Inflammatory macrophage (primary cell): ENCODE results near the gene CPEB3.
"Not testable (repeated sequence)": the region's sequence is repeated elsewhere in the genome, so short reads cannot be mapped to it uniquely, and the experiment has no call there.

Source experiments
- DNase-seq, 2 donors: peaks; one replicate each; pipeline ENCODE4 v3.0.0-alpha.2; 2020 to 2022

Gene CPEB3

DNA sequence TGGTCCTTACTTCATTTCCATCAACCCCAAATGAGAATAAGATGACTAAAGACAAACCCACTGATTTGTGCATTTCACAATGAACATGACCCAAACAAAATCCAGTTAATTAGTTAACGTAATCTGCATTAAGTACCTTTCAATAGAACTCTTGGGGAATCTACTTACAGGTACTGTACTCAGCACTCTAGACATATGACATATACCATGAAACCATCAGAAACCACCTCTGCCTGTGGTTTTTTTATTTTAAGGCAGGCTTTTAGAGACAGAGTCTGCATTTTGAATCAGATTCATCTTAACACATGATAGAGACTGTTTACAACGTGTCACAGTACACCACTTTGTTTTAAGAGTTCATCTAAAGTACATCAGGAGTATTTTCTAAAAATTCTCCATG is 198.9 kb downstream of the CPEB3 start:
- DNase-seq = no peak

DNA sequence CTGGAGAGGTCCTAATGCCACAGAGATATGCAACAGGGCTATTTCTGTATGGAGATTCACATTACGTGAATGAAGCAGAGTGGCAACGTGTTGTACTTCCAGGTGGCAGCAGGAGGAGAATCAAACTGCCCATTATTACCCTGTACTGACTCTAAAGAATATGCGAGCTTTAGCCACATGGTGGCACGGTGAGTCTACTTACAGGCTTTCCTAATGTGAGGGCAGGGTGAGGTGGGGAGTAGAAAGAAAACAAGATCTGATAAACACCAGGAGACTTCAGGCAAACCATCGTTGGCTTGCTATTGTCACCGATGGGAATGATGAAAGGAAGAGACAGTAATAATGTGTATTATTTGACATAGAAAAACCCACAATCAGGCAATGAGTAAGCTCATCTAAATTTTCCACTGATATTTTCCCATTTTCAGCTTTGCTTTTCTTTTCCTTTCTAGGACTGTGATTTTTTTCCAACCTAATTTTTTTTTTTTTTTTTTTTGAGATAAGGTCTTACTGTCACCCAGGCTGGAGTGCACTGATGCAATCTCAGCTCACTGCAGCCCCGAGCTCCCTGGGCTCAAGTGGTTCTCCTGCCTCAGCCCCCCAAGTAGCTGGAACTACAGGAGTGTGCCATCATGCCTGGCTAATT is 203.0 kb downstream of the CPEB3 start:
- DNase-seq = peak; percentile 77 to 81

DNA sequence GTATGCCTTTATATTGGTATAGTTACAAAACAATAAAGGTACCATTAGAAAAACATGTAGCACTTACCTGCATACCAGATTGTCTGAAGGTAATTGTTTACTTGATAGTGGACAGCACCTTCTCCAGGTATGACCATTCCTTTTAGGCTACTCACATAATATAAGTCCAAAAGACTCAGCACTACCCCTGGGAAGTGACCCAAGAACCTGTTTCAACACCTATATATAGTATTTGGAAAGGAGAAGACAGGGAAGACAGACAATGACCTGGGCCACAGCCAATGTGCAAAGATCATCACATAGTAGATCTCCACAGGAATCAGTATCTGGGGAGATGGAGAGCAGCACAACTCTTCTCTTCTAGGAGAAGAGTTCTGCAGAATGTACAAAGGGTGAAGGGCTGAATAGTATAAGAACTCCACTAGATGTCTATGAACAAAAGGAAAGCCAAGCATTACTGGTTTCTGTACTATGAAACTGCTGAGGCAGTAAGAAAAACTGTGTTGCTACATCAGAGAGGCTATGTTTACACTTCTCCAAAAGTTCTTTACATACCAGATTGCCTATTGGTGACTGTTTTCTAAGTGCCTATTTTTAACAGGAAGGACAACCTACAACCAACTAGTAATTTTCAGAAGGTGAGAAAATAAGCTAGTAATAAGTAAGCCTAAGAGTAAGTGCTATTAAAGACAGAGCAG is 208.1 kb downstream of the CPEB3 start:
- peak; percentile 48 to 54 for DNase-seq

DNA sequence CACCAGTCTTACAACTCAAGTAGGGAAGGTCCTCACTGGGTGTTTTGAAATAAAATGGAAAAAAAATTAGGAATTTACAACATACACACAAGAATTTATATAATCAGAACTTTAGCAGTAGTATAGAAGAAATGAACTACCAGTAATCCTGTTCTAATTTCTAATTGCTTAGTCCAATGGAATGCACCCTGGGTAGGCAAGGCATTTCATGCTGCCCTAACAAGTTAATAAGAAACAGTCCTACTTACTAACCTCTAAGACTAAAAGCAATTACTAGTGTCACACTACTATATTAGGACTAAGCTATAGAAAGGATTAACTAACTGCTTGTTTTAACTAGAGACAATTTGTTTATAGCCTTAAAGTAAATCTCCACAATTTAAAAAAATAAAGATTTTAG is 209.2 kb downstream of the CPEB3 start:
- no peak for DNase-seq

DNA sequence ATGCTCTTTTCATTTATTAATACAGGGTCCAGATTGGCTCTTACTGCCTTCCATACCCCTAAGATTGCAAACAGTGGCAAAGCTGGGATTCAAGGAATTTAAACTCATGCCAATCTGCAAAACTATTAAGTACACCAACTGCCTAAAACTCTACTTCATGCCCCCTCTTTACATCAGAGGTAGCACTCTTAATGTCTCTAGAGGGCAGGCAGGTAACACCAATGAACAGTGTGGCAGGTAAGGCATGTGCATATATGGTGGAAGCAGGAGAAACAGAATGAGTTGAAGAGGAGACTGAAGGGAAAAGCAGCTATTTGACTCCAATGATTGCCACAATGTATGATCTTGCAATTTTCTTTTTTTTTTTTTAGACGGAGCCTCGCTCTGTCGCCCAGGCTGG is 210.6 kb downstream of the CPEB3 start:
- no peak for DNase-seq

DNA sequence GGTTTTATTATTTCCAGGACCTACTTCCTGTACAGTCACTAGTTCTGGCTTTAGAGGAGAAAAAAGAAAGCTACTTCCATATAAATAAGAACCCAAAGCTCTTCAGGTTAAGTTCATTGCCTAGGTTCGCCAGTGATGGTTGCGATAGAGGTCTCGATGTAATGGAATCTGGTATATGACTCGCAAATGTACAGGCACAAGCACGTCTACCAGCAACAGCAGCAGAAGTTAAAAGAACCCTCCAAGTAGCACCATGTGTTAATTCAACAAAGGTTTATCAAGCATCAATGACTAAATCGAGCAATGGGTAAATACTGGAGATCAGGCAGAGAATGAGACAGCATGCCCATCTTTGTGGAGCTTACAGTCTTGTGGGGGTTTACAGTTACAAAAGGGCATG is 211.9 kb downstream of the CPEB3 start:
- no peak for DNase-seq

DNA sequence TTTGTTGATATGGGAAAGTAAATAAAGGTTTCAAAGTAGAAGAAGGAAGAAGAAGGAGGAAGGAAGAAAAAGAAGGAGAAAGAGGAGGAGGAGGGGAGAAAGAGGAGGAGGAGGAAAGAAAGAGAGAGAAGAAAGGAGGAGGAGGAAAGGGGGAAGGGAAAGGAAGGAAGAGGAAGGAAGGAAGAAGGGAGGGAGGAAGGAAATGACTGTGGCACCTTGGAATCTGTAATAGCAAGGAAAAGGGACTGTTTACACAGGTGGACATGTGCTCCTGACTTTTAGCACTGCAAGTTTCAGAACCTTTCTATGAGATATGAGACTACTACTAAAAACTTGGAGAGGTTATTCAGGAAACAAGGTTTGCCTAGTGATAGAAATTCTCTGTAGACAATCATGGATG is 214.2 kb downstream of the CPEB3 start:
- DNase-seq = no peak

DNA sequence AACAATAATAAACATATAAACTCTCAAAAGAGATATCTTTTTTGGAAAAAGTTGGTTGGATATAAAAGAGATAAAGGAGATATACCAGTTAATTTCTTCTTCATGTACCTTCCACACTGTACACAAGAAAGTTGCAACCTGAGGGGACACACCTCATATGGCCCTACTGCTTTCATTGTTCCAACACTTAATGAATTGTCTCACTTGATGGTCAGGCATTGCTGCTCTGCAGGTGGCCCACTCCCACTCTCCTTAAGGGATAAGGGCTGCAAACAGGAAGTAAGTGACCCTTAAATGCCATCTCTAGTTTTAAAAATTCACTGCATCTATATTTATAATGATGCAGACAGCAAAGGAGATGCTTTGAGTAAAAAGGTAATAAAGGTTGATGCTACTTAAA is 215.0 kb downstream of the CPEB3 start:
- DNase-seq = no peak

DNA sequence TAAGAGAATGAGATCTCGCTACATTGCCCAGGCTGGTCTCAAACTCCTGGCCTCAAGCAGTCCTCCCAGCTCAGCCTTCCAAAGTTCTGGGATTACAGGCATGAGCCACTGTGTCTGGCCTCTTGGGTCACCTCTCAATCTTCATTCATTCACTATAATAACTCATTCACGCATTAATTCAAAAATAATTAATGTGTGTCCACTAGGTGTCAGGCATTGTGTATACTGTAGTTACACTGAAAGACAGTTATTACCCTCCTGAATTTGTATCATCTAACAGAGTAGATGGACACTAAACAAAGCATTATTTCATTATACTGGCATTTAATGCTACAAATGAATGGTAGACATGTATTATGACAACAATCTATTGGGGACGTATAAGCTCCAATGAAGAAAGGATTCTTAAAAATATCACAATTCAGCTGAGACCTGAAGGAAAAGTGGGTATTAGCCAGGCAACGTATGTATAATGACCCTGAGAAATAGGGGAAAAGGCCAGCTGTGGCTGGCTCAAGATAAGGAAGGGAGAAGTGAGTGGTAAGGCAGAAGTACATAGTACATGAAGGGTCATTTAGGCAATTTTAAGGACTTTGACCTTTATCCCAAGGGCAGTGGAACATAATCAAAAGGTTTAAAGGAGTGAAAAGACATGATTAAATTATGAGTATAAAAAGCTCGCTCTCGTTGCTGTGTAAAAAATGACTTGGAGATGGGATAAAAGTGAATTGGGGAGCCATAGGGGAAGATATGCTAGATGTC is 216.6 kb downstream of the CPEB3 start:
- peak in 1 of 2 donors; percentile 12 for DNase-seq

DNA sequence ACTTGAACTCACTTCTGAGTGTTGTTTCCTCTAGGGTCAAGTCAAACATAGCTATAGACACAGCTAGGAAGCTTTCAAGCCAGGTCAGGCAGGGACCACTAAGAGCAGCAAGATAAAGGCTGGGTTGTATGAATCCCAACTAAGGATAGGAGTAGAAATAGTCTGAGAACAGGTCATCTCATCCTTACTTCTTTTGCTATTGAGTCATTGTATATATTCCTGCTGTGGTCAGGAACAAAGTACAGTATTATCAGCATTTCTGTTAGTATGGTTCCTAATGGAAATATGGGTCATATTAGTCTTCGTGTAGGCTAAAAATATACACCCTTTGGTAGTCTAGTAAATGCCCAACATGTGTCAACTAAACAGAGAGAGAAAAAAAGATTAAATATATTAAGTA is 222.0 kb downstream of the CPEB3 start:
- no peak for DNase-seq

DNA sequence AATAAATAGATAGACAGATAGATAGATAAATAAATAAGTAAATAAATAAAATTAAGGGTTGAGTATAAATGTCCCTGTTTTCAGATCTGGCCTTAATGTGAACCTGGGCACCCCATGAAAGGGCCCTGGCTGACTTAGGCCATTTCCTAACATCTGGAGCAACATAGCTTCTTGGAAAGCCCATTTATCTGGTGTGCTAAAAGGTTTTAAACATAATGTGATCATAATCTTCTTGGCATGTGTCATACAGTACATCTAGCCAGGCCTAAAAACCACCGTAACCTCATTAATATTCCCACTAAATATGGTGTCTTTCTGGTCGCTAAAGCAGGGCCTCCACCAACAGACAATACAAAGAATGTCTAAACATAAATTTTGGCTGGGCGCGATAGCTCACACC is 224.5 kb downstream of the CPEB3 start:
- no peak for DNase-seq

DNA sequence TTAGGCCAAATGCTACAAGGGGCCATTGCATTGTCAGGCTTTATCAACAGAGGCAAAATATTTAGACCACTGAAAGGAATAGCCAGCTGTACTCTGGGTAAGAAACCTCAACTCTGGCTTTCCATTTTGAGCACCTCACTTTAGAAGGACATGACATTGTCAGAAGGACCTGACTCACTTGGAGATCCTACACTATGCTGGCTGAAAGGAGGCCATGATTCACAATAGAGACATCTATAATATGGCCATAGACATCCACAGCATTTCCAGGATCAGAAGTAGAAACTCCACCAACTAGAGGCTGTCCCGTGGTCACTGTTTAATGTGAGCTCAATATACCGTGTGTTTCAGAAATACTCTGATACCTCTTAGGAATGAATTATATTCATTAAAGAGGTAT is 226.4 kb downstream of the CPEB3 start:
- no peak for DNase-seq

DNA sequence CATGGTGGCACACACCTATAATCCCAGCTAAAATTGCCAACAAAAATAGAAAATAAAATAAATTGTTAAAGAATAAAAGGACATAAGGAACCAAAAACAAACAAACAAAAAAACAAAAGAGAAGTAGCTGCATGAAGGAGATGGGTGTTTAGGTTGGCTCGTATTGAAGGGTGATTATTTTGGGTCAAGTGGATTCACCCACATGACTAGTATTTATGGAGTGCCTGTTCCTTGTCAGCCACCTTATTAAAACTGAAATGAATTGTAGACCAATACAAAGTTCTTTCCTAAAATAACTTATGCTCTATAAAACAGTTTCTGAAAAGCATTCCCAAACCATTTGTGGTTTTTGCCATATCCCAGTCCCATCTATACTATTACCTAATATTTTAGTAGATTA is 228.6 kb downstream of the CPEB3 start:
- DNase-seq = no peak

DNA sequence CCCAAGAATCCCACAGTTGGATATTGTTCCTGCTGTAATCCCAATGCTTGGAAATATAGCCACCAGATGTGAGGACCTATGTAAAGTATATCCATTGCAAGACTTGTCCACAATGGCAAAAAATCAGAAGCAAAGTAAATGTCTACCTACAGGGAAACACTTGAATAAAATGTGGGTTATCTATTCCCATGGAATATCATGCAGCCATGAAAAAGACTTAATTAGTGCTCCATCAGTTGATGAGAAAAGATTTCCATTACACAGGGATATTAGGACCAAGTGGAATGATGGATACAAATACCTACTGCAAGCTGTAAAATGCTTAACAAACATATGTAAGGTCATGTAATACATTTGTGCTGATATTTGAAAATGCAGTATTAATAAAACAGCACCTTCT is 236.1 kb downstream of the CPEB3 start:
- no peak for DNase-seq

DNA sequence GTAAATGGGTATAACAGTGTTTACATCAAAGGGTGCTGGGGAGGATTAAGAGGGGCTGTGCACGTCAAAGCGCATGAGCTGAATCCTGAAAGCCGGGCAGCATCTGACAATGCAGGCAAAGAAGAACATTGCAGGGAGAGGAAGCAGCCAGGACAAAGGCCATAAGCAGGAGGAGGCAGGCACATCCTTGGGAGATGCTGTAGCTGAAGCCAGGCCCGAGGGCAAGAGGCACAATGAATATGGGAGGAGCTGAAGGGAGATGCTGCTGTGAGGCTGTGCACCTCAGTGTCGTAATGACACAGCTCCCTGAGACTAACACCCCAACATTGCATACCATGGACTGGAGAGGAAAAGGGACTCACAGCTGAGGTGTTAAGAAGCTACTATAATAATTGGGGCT is 238.1 kb downstream of the CPEB3 start:
- no peak for DNase-seq

DNA sequence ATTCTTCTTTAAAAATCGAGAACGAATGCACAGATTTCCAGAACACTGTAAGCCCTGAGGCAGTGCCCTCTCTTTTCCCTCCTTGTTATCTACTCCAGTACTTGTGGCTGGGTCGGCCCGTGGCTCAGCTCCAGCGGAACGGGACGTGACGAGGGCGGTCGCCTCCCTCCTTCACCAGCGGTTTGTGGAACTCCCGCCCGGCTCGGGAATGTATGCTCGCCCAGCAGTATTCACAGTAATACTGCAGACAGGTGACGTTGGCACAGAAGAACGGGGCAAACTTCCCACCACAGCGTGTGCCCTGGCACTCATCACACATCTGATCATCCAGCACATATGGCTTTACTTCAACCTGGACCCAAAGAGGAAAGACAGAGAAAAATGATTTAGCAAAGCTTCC is 238.8 kb downstream of the CPEB3 start:
- DNase-seq = no peak

DNA sequence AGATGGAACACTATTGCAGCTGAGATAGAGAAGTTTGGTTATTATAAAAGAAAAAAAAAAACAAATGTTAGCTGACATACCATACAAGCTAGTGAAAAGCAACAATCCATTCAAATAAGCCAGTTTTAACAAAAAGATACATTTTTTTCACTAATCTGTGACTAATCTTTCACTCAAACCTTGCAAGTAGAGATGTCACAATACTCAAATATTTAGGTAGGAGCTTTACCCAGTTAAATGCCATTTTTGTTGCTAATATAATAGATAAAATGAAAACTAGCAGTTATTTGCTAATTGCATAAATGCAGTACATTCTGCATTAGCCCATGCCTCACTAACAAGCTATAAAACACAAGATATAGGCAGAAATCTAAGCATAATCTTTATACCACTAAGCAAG is 243.7 kb downstream of the CPEB3 start:
- no peak for DNase-seq

DNA sequence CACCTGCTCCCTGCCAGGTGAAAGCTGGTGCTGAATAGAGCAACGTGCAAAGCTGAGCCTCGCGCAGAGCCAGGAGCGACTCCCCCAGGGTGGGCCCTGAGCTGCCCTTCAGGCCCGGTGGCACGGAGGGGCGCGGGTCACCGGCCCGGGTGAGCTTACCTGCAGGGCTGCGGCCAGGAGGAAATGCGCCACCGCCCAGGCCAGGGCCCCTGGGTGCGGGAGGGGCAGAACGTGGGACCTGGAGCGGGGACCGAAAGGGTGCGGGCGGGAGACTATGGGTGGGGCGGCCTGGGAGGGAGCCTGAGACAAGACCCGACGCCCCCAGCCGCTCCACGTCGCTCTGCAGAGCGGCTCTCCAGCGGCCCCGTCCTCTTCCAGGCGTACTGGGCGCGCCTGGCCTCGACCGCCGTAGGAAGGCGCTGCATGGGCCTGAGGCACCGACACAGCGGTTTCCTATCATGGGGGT is 245.2 kb downstream of the CPEB3 start:
- DNase-seq = no peak

DNA sequence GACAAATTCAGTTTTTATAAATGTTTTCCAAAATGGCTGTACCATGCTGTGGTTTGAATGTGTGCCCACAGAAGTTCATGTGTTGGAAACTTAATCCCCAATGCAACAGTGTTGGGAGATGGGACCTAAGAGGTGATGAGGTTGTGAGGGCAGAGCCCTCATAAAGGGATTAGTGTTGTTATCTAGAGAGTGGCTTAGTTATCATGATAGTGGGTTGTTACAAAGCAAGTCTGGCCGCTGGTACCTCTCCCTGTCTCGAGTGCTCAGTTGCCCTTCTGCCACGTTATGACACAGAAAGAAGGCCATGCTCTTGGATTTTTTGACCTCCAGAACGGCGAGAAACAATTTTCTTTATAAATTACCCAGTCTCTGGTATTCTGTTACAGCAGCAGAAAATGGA is 248.3 kb downstream of the CPEB3 start:
- no peak for DNase-seq

DNA sequence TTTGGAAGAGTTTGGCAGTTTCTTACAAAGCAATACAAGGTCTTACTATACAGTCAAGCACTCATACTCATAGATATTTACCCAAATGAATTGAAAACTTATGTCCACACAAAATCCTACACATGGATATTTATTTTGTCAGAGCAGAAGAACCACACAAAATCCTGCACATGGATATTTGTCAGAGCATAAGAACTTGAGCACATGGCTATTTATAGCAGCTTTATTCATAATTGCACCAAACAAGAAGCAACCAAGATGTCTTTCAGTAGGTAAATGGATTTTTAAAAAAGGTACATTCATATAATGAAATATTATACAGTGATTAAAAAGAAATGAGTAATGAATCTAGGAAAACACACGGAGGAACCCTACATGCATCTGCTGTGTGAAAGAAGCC is 251.9 kb downstream of the CPEB3 start:
- DNase-seq = no peak

DNA sequence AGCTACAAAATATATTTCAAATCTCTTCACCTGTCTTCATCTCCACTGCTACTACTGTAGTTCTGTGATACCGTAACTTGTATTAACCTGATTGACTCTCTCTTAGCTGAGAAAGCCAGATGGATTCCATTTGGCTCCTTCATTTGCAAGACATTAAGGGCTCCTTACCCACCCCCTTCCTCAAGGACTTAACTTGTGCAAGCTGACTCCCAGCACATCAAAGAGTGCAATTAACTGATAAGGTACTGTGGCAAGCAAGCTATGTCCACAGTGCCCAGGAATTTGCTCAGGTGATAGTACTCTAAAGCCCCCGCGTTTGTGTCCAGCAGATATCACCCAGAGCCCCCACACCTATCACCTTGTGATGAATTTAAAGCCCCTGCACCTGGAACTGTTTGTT is 257.8 kb downstream of the CPEB3 start:
- DNase-seq = not testable (repeated sequence)

DNA sequence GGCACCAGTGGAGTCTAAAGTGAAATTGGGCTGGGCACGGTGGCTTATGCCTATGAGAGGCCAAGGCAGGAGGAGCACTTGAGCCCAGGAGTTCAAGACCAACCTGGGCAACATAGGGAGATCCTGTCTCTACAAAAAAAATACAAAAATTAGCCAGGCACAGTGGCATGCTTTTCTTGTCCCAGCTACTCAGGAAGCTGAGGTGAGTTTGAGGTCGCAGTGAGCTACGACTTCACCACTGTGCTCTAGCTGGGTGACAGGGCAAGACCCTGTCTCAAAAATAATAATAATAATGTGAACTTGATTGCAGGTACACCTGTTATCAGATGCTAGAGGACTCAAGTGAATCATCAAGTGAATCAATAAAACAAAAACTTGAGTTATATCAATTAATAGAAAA is 259.3 kb downstream of the CPEB3 start:
- DNase-seq = no peak

DNA sequence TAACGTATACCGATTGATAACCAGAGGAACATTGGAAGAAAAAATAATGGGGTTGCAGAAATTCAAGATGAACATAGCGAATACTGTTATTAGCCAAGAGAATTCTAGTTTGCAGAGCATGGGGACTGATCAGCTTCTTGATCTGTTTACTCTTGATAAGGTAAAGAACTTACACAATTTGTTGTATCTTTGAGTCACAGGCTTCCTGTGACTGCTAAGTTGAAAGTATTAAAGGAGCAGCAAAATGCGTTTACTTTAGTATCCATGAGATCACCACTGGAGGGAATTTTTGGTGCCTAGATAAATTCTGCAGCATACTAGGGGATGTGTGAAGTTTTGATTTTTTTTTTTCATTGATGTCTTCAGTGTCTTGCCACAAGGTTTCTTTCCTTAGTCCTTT is 263.7 kb downstream of the CPEB3 start:
- no peak for DNase-seq

DNA sequence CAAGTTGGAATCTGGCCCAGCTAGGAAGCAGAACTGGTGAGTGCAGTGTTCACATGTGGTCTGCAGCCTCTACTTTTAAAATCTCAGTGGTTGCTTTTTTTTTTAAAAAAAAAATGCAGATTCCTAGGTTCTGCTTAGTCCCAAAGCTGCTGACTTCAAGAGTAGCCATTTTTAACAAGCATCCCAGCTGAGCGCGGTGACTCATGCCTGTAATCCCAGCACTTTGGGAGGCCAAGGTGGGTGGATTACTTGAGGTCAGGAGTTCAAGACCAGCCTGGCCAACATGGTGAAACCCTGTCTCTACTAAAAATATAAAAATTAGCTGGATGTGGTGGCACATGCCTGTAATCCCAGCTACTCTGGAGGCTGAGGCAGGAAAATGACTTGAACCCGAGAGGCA is 265.5 kb downstream of the CPEB3 start:
- DNase-seq = peak in 1 of 2 donors; percentile 2
